SK-N-SH treated with all-trans-retinoic acid at 6 μM for 48 hours (cell line): ENCODE results near the gene FAM118A.

Experiments used
- ATAC-seq: fragments of 200-7000 bp; cut with Tn5 transposase; 3 replicates; pipeline ENCODE4 v1.9.1; 2020; ENCODE audit warnings: mild to moderate bottlenecking, moderate library complexity
- ARNTL ChIP-seq: fragments of 450-650 bp; formaldehyde crosslinking; IDR thresholded peaks from 2 replicates; pipeline ENCODE4 v1.5.0; 2020; ENCODE audit warnings: low read depth, mild to moderate bottlenecking, moderate library complexity, borderline replicate concordance
- BACH2 ChIP-seq: fragments of 250-450 bp; sonication (Bioruptor Pico); IDR thresholded peaks from 2 replicates; pipeline ENCODE4 v1.9.0; 2021; ENCODE audit warnings: mild to moderate bottlenecking, borderline replicate concordance
- CREB5 ChIP-seq: fragments of 250-450 bp; sonication (Bioruptor Pico); IDR thresholded peaks from 2 replicates; pipeline ENCODE4 v1.5.1; 2020; ENCODE audit warnings: low read depth, mild to moderate bottlenecking, moderate library complexity
- CSRNP3 ChIP-seq: fragments of 250-450 bp; sonication (Bioruptor Pico); IDR thresholded peaks from 2 replicates; pipeline ENCODE4 v1.5.1; 2021; ENCODE audit warnings: mild to moderate bottlenecking, moderate library complexity
- ESRRG ChIP-seq: fragments of 250-450 bp; sonication (Bioruptor Pico); IDR thresholded peaks from 2 replicates; pipeline ENCODE4 v1.6.1; 2021; ENCODE audit warnings: mild to moderate bottlenecking
- GLIS3 ChIP-seq: fragments of 250-450 bp; sonication (Bioruptor Pico); IDR thresholded peaks from 2 replicates; pipeline ENCODE4 v1.5.0; 2020; ENCODE audit warnings: mild to moderate bottlenecking, moderate library complexity
- ISL1 ChIP-seq: fragments of 250-450 bp; sonication (Bioruptor Pico); IDR thresholded peaks from 2 replicates; pipeline ENCODE4 v2.1.2; 2022; ENCODE audit warnings: mild to moderate bottlenecking, moderate library complexity
- PATZ1 ChIP-seq: fragments of 250-450 bp; sonication (Bioruptor Pico); IDR thresholded peaks from 2 replicates; pipeline ENCODE4 v1.8.0; 2020; ENCODE audit warnings: mild to moderate bottlenecking, moderate library complexity, borderline replicate concordance
- RARB ChIP-seq: fragments of 250-450 bp; sonication (Bioruptor Pico); IDR thresholded peaks from 2 replicates; pipeline ENCODE4 v1.8.0; 2021; ENCODE audit warnings: mild to moderate bottlenecking, moderate library complexity
- TOX ChIP-seq: fragments of 250-450 bp; sonication (Bioruptor Pico); IDR thresholded peaks from 2 replicates; pipeline ENCODE4 v1.8.0; 2021; ENCODE audit warnings: mild to moderate bottlenecking, moderate library complexity, borderline replicate concordance
- TSHZ2 ChIP-seq: fragments of 250-450 bp; sonication (Bioruptor Pico); IDR thresholded peaks from 2 replicates; pipeline ENCODE4 v1.5.0; 2020; ENCODE audit warnings: mild to moderate bottlenecking, moderate library complexity
- ZC3H10 ChIP-seq: fragments of 250-450 bp; sonication (Bioruptor Pico); IDR thresholded peaks from 2 replicates; pipeline ENCODE4 v1.5.1; 2021; ENCODE audit warnings: mild to moderate bottlenecking, moderate library complexity
- ZFP3 ChIP-seq: fragments of 250-450 bp; sonication (Bioruptor Pico); IDR thresholded peaks from 2 replicates; pipeline ENCODE4 v1.5.0; 2020; ENCODE audit warnings: mild to moderate bottlenecking, moderate library complexity
- ZFP30 ChIP-seq: fragments of 450-650 bp; formaldehyde crosslinking; IDR thresholded peaks from 2 replicates; pipeline ENCODE4 v1.5.0; 2022; ENCODE audit warnings: mild to moderate bottlenecking, moderate library complexity
- ZNF565 ChIP-seq: fragments of 450-650 bp; formaldehyde crosslinking; conservative IDR thresholded peaks from 2 replicates; pipeline ENCODE4 v1.5.0; 2020; ENCODE audit warnings: low read depth, mild to moderate bottlenecking, moderate library complexity
- ZNF70 ChIP-seq: fragments of 450-650 bp; formaldehyde crosslinking; IDR thresholded peaks from 2 replicates; pipeline ENCODE4 v1.5.0; 2020; ENCODE audit warnings: mild to moderate bottlenecking, moderate library complexity
- ZNF8 ChIP-seq: fragments of 450-650 bp; formaldehyde crosslinking; IDR thresholded peaks from 2 replicates; pipeline ENCODE4 v1.5.0; 2020; ENCODE audit warnings: mild to moderate bottlenecking, moderate library complexity

FAM118A gene

GRCh38 chr22:45290410-45290936 lies 19.3 kb upstream of the FAM118A start:
- ATAC-seq = no peak
- TF ChIP-seq ZFP3 (CRISPR knock-in tag) = no peak
- TF ChIP-seq ZNF8 (CRISPR knock-in tag) = no peak
- no peak for TF ChIP-seq ISL1 (CRISPR knock-in tag)
- TF ChIP-seq ZFP30 (CRISPR knock-in tag) = no peak
- TF ChIP-seq TOX (CRISPR knock-in tag) = no peak
- no peak for TF ChIP-seq ZNF565 (CRISPR knock-in tag)
- TF ChIP-seq CREB5 (CRISPR knock-in tag) = no peak
- no peak for TF ChIP-seq BACH2 (CRISPR knock-in tag)
- no peak for TF ChIP-seq TSHZ2 (CRISPR knock-in tag)
- no peak for TF ChIP-seq GLIS3 (CRISPR knock-in tag)
- TF ChIP-seq ZC3H10 (CRISPR knock-in tag) = no peak
- TF ChIP-seq ZNF70 (CRISPR knock-in tag) = no peak
- TF ChIP-seq ESRRG (CRISPR knock-in tag) = no peak

GRCh38 chr22:45291061-45291930 lies 18.4 kb upstream of the FAM118A start:
- no peak for TF ChIP-seq GLIS3 (CRISPR knock-in tag)
- TF ChIP-seq CSRNP3 (CRISPR knock-in tag) = no peak
- no peak for TF ChIP-seq ARNTL (CRISPR knock-in tag)
- no peak for ATAC-seq

GRCh38 chr22:45291931-45292290 lies 17.8 kb upstream of the FAM118A start:
- no peak for TF ChIP-seq CREB5 (CRISPR knock-in tag)
- TF ChIP-seq, all 23 proteins: peak for 0
- no peak for ATAC-seq

- no peak for ATAC-seq
- TF ChIP-seq ZNF70 (CRISPR knock-in tag) (no peak), RARB (CRISPR knock-in tag) (no peak), PATZ1 (CRISPR knock-in tag) (no peak), CREB5 (CRISPR knock-in tag) (no peak), ARNTL (CRISPR knock-in tag) (no peak), CSRNP3 (CRISPR knock-in tag) (no peak), ZFP30 (CRISPR knock-in tag) (no peak), TSHZ2 (CRISPR knock-in tag) (no peak), GLIS3 (CRISPR knock-in tag) (no peak), TOX (CRISPR knock-in tag) (no peak), ZNF565 (CRISPR knock-in tag) (no peak)
Measured at GRCh38 chr22:45292731-45293442, 16.8 kb upstream of the FAM118A start.
